Measurements from ENCODE around the gene HK1.

The HK1 gene

GRCh38 chr10:69240455-69240854, 37.8 kb upstream of the HK1 start:
- Histone ChIP-seq H3K9me2 (replicated peaks; ENCODE audit: insufficient read depth, low read length) (no peaks in the 10 kb centered on the region), H3K4me2 (ENCODE audit: low read depth, low read length) (no peak overlapping the region), H3K79me2 (ENCODE audit: low read length) (no peaks in the 10 kb centered on the region), H2AFZ (ENCODE audit: low read length) (no peak overlapping the region), H4K20me1 (ENCODE audit: insufficient read depth, low read length) (no peaks in the 10 kb centered on the region), H3K4me1 (ENCODE audit: low read length) (no peaks in the 10 kb centered on the region), H3K9me3 (replicated peaks; ENCODE audit: insufficient read depth, low read length) (no peaks in the 10 kb centered on the region), H3K27me3 (replicated peaks; ENCODE audit: insufficient read depth, low read length) (no peaks in the 10 kb centered on the region), H3K9ac (ENCODE audit: low read length) (no peak overlapping the region), H3K36me3 (replicated peaks; ENCODE audit: insufficient read depth, low read length) (no peaks in the 10 kb centered on the region), H3K4me3 (ENCODE audit: low read length) (no peak overlapping the region), H3F3A (ENCODE audit: insufficient read depth, low read length) (no peaks in the 10 kb centered on the region), H3K27ac (ENCODE audit: low read length) (no peak overlapping the region)
- TF ChIP-seq EZH2 (optimal IDR thresholded peaks at IDR 0.05; ENCODE audit: low read depth, low read length) (no peak), EZH2phosphoT487 (IDR thresholded peaks at IDR 0.05; ENCODE audit: low read length) (no peak), CTCF (IDR thresholded peaks at IDR 0.05; ENCODE audit: low read length) (no peak)
- no peak for DNase-seq

- Histone ChIP-seq H3K9me2 (replicated peaks; ENCODE audit: insufficient read depth, low read length) (no peaks in the 10 kb centered on the region), H3K27me3 (replicated peaks; ENCODE audit: insufficient read depth, low read length) (no peaks in the 10 kb centered on the region), H4K20me1 (ENCODE audit: insufficient read depth, low read length) (no peaks in the 10 kb centered on the region), H3K9me3 (replicated peaks; ENCODE audit: insufficient read depth, low read length) (no peaks in the 10 kb centered on the region), H2AFZ (ENCODE audit: low read length) (no peak overlapping the region), H3K4me1 (ENCODE audit: low read length) (no peaks in the 10 kb centered on the region), H3K4me2 (ENCODE audit: low read depth, low read length) (no peak overlapping the region), H3K27ac (ENCODE audit: low read length) (no peak overlapping the region), H3K79me2 (ENCODE audit: low read length) (no peaks in the 10 kb centered on the region), H3K4me3 (ENCODE audit: low read length) (no peak overlapping the region), H3K9ac (ENCODE audit: low read length) (no peak overlapping the region), H3F3A (ENCODE audit: insufficient read depth, low read length) (no peaks in the 10 kb centered on the region), H3K36me3 (replicated peaks; ENCODE audit: insufficient read depth, low read length) (no peaks in the 10 kb centered on the region)
- DNase-seq: no peak
- TF ChIP-seq EZH2phosphoT487 (IDR thresholded peaks at IDR 0.05; ENCODE audit: low read length) (no peak), EZH2 (optimal IDR thresholded peaks at IDR 0.05; ENCODE audit: low read depth, low read length) (no peak), CTCF (IDR thresholded peaks at IDR 0.05; ENCODE audit: low read length) (no peak)
Measured at GRCh38 chr10:69241575-69241974, 36.7 kb upstream of the HK1 start.

GRCh38 chr10:69242040-69242851, 36.0 kb upstream of the HK1 start:
- Histone ChIP-seq H3K9me2 (replicated peaks; ENCODE audit: insufficient read depth, low read length) (no peaks in the 10 kb centered on the region), H3K79me2 (ENCODE audit: low read length) (no peaks in the 10 kb centered on the region), H3K9ac (ENCODE audit: low read length) (no peak overlapping the region), H3K27me3 (replicated peaks; ENCODE audit: insufficient read depth, low read length) (no peaks in the 10 kb centered on the region), H3K4me1 (ENCODE audit: low read length) (no peaks in the 10 kb centered on the region), H3K36me3 (replicated peaks; ENCODE audit: insufficient read depth, low read length) (no peaks in the 10 kb centered on the region), H3K27ac (ENCODE audit: low read length) (no peak overlapping the region), H3K4me3 (ENCODE audit: low read length) (no peak overlapping the region), H2AFZ (ENCODE audit: low read length) (no peak overlapping the region), H3K4me2 (ENCODE audit: low read depth, low read length) (no peak overlapping the region), H3K9me3 (replicated peaks; ENCODE audit: insufficient read depth, low read length) (no peaks in the 10 kb centered on the region), H4K20me1 (ENCODE audit: insufficient read depth, low read length) (no peaks in the 10 kb centered on the region), H3F3A (ENCODE audit: insufficient read depth, low read length) (no peaks in the 10 kb centered on the region)
- TF ChIP-seq EZH2 (optimal IDR thresholded peaks at IDR 0.05; ENCODE audit: low read depth, low read length): no peak
- DNase-seq: no peak

- no peaks in the 10 kb centered on the region for H3K36me3 ChIP-seq (replicated peaks; ENCODE audit: insufficient read depth, low read length)
- H3K9me2 ChIP-seq (replicated peaks; ENCODE audit: insufficient read depth, low read length): no peaks in the 10 kb centered on the region
- no peaks in the 10 kb centered on the region for H3K4me1 ChIP-seq (ENCODE audit: low read length)
- no peak for TF ChIP-seq CTCF (IDR thresholded peaks at IDR 0.05; ENCODE audit: low read length)
- TF ChIP-seq EZH2 (optimal IDR thresholded peaks at IDR 0.05; ENCODE audit: low read depth, low read length): no peak
- TF ChIP-seq EZH2phosphoT487 (IDR thresholded peaks at IDR 0.05; ENCODE audit: low read length): no peak
- no peaks in the 10 kb centered on the region for H4K20me1 ChIP-seq (ENCODE audit: insufficient read depth, low read length)
- no peaks in the 10 kb centered on the region for H3K79me2 ChIP-seq (ENCODE audit: low read length)
- H3K27me3 ChIP-seq (replicated peaks; ENCODE audit: insufficient read depth, low read length): no peaks in the 10 kb centered on the region
- no peaks in the 10 kb centered on the region for H3K9me3 ChIP-seq (replicated peaks; ENCODE audit: insufficient read depth, low read length)
- no peak overlapping the region for H3K4me3 ChIP-seq (ENCODE audit: low read length)
- no peak for DNase-seq
- no peak overlapping the region for H3K27ac ChIP-seq (ENCODE audit: low read length)
- no peak overlapping the region for H3K4me2 ChIP-seq (ENCODE audit: low read depth, low read length)
- no peaks in the 10 kb centered on the region for H3F3A ChIP-seq (ENCODE audit: insufficient read depth, low read length)
- no peak overlapping the region for H2AFZ ChIP-seq (ENCODE audit: low read length)
- no peak overlapping the region for H3K9ac ChIP-seq (ENCODE audit: low read length)
Measured at GRCh38 chr10:69242852-69243212, 35.5 kb upstream of the HK1 start.

Data from MM.1S (cell line).